ENCODE data around the gene FAM13A. TPM values are rescaled to one million over a fixed set of nuclear protein-coding genes. Genes with fewer than 3 reads are reported as not detected.

FAM13A gene
- total and polyA plus RNA-seq, 2 of the 8 experiments (the other 6 are each of a cell fraction or from before 2014, with no cell fraction given), result 7.1 to 16.5 TPM

DNA sequence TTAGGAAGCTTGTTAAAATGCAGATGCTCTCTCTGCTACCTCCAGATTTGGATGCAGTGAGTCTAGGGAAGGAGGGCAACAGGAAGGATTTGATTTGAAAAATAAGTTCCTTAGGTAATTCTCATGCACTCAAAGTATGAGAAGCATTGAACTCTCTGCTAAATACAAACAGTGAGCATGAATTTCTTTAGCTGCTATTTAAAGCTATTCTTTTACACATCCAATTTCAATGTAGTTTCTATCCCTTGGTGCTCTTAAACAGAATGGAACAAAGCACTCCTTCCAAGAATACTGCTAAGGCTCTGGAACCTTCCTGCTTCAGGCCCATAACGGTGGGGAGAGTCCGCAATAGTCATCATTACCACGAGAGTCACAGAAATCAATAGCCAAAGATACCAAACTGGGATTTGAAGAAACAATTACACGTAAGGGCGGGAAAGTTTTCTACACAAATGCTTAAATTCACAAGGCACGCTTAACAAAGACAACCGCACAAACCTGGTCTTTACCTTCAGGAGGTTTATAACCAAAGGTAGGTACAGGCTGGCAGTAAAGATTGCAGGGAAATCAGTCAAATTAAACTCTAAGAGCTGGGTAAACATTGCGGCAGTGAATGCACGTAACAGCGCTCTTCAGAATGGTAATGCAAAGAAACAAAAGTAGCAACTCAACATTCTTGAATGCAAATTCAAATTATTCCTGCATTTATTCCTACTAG, 236.1 kb downstream of the FAM13A start (continued):
- TF ChIP-seq, protein P1, sequence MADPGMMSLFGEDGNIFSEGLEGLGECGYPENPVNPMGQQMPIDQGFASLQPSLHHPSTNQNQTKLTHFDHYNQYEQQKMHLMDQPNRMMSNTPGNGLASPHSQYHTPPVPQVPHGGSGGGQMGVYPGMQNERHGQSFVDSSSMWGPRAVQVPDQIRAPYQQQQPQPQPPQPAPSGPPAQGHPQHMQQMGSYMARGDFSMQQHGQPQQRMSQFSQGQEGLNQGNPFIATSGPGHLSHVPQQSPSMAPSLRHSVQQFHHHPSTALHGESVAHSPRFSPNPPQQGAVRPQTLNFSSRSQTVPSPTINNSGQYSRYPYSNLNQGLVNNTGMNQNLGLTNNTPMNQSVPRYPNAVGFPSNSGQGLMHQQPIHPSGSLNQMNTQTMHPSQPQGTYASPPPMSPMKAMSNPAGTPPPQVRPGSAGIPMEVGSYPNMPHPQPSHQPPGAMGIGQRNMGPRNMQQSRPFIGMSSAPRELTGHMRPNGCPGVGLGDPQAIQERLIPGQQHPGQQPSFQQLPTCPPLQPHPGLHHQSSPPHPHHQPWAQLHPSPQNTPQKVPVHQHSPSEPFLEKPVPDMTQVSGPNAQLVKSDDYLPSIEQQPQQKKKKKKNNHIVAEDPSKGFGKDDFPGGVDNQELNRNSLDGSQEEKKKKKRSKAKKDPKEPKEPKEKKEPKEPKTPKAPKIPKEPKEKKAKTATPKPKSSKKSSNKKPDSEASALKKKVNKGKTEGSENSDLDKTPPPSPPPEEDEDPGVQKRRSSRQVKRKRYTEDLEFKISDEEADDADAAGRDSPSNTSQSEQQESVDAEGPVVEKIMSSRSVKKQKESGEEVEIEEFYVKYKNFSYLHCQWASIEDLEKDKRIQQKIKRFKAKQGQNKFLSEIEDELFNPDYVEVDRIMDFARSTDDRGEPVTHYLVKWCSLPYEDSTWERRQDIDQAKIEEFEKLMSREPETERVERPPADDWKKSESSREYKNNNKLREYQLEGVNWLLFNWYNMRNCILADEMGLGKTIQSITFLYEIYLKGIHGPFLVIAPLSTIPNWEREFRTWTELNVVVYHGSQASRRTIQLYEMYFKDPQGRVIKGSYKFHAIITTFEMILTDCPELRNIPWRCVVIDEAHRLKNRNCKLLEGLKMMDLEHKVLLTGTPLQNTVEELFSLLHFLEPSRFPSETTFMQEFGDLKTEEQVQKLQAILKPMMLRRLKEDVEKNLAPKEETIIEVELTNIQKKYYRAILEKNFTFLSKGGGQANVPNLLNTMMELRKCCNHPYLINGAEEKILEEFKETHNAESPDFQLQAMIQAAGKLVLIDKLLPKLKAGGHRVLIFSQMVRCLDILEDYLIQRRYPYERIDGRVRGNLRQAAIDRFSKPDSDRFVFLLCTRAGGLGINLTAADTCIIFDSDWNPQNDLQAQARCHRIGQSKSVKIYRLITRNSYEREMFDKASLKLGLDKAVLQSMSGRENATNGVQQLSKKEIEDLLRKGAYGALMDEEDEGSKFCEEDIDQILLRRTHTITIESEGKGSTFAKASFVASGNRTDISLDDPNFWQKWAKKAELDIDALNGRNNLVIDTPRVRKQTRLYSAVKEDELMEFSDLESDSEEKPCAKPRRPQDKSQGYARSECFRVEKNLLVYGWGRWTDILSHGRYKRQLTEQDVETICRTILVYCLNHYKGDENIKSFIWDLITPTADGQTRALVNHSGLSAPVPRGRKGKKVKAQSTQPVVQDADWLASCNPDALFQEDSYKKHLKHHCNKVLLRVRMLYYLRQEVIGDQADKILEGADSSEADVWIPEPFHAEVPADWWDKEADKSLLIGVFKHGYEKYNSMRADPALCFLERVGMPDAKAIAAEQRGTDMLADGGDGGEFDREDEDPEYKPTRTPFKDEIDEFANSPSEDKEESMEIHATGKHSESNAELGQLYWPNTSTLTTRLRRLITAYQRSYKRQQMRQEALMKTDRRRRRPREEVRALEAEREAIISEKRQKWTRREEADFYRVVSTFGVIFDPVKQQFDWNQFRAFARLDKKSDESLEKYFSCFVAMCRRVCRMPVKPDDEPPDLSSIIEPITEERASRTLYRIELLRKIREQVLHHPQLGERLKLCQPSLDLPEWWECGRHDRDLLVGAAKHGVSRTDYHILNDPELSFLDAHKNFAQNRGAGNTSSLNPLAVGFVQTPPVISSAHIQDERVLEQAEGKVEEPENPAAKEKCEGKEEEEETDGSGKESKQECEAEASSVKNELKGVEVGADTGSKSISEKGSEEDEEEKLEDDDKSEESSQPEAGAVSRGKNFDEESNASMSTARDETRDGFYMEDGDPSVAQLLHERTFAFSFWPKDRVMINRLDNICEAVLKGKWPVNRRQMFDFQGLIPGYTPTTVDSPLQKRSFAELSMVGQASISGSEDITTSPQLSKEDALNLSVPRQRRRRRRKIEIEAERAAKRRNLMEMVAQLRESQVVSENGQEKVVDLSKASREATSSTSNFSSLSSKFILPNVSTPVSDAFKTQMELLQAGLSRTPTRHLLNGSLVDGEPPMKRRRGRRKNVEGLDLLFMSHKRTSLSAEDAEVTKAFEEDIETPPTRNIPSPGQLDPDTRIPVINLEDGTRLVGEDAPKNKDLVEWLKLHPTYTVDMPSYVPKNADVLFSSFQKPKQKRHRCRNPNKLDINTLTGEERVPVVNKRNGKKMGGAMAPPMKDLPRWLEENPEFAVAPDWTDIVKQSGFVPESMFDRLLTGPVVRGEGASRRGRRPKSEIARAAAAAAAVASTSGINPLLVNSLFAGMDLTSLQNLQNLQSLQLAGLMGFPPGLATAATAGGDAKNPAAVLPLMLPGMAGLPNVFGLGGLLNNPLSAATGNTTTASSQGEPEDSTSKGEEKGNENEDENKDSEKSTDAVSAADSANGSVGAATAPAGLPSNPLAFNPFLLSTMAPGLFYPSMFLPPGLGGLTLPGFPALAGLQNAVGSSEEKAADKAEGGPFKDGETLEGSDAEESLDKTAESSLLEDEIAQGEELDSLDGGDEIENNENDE (IDR thresholded peaks at IDR 0.05; ENCODE audit: insufficient replicate concordance, low read length), result no peak
- TF ChIP-seq SUZ12 (IDR thresholded peaks at IDR 0.05; ENCODE audit: low read length) (no peak), KDM5A (IDR thresholded peaks at IDR 0.05; ENCODE audit: low read length) (no peak), TCF12 (IDR thresholded peaks at IDR 0.05; ENCODE audit: low read depth, low read length) (no peak), JUND (IDR thresholded peaks at IDR 0.05; ENCODE audit: low read length) (no peak), SIX5 (IDR thresholded peaks at IDR 0.05; ENCODE audit: low read depth, low read length) (no peak), SRF (IDR thresholded peaks at IDR 0.05; ENCODE audit: low read depth, low read length) (no peak), HDAC2 (IDR thresholded peaks at IDR 0.05; ENCODE audit: borderline replicate concordance in 1 of 2, low read depth in 2 of 2, low read length in 2 of 2) (no peak)

Measured in H1 (cell line).